Muscle layer of duodenum (tissue), 2 donors: ENCODE data around the gene ASCC3.

Experiments
- H3K27ac ChIP-seq: one replicate; pipeline ENCODE4 v1.7.0; 2013; ENCODE audit warnings: mild to moderate bottlenecking, low read length
- H3K27me3 ChIP-seq: one replicate; pipeline ENCODE4 v1.7.0; 2013; ENCODE audit warnings: low read depth, mild to moderate bottlenecking, control low read depth, low read length
- H3K36me3 ChIP-seq, 2 donors: one replicate each; pipeline ENCODE4 v1.7.0; 2013; ENCODE audit warnings: low read length in 2 of 2, control low read depth in 1 of 2, mild to moderate bottlenecking in 1 of 2; ENCODE audit not compliant: insufficient read depth in 2 of 2, control insufficient read depth in 1 of 2
- H3K4me1 ChIP-seq, 2 donors: one replicate each; pipeline ENCODE4 v1.7.0; 2013; ENCODE audit warnings: low read length in 2 of 2, mild to moderate bottlenecking in 2 of 2, control low read depth in 1 of 2, moderate library complexity in 1 of 2; ENCODE audit not compliant: insufficient read depth in 2 of 2, control insufficient read depth in 1 of 2
- H3K4me3 ChIP-seq, 2 donors: one replicate each; pipeline ENCODE4 v1.7.0; 2013; ENCODE audit warnings: low read length in 2 of 2, low read depth in 1 of 2, mild to moderate bottlenecking in 1 of 2
- H3K9me3 ChIP-seq, 2 donors: one replicate each; pipeline ENCODE4 v1.7.0; 2013; ENCODE audit warnings: low read length in 2 of 2, control low read depth in 1 of 2, mild to moderate bottlenecking in 1 of 2; ENCODE audit not compliant: control insufficient read depth in 1 of 2
- donor health status: healthy.

ASCC3 gene

GRCh38 chr6:100487638-100488037, 393.5 kb downstream of the ASCC3 start:
- Histone ChIP-seq H3K4me3 (no peak overlapping the region), H3K4me1 (no peaks in the 10 kb centered on the region), H3K27ac (no peak overlapping the region), H3K27me3 (no peaks in the 10 kb centered on the region), H3K9me3 (no peaks in the 10 kb centered on the region), H3K36me3 (no peaks in the 10 kb centered on the region)

DNA sequence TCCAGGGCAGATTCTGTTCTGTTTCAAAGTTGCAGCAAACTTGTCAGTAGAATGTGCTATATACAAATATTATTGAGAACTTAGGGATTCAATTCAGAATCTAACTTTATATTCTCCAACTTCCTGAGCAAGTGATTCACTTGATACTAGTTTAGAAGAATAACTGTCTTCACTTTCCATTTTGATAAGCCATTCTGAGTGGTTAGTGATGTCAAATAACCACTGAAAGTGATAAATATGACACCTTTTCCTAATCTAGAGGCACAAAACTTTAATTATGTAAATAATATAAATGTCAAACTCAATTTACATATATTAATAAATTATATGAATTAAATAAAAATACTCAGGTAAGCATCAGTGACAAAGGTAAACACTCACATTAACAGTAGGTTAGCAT, 395.9 kb downstream of the ASCC3 start:
- no peaks in the 10 kb centered on the region for H3K36me3 ChIP-seq
- H3K9me3 ChIP-seq, result no peaks in the 10 kb centered on the region
- no peak overlapping the region for H3K27ac ChIP-seq
- H3K4me3 ChIP-seq, result no peak overlapping the region
- no peaks in the 10 kb centered on the region for H3K27me3 ChIP-seq
- H3K4me1 ChIP-seq, result no peaks in the 10 kb centered on the region

DNA sequence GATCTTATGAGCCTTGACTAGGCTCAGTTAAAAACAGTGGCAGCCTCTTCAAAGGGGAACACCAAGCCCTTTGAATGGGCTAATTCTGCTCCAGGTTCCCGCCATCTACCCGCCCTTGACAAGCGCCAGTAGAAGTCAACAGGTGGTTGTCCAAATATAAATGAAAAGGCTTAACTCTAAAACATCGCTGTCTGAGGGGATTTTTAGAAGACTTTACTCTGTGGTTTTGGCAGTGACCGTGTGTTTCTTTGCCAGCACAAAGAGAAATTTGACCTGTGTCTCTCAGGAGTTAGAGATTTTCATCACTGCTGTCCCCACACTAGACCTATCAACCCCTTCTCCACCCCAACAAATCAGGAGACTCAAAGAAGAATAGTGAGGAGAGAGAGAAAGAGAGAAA, 396.7 kb downstream of the ASCC3 start:
- Histone ChIP-seq H3K27me3 (no peaks in the 10 kb centered on the region), H3K36me3 (no peaks in the 10 kb centered on the region)

GRCh38 chr6:100482698-100483097, 398.4 kb downstream of the ASCC3 start:
- Histone ChIP-seq H3K27ac (no peak overlapping the region), H3K4me1 (no peaks in the 10 kb centered on the region), H3K27me3 (no peaks in the 10 kb centered on the region), H3K4me3 (no peak overlapping the region), H3K9me3 (no peaks in the 10 kb centered on the region), H3K36me3 (no peaks in the 10 kb centered on the region)

More for the DNA sequence above, 396.7 kb downstream of the ASCC3 start:
- no peak overlapping the region for H3K4me3 ChIP-seq
- H3K9me3 ChIP-seq, result no peaks in the 10 kb centered on the region
- no peak overlapping the region for H3K27ac ChIP-seq
- H3K4me1 ChIP-seq, result no peaks in the 10 kb centered on the region

DNA sequence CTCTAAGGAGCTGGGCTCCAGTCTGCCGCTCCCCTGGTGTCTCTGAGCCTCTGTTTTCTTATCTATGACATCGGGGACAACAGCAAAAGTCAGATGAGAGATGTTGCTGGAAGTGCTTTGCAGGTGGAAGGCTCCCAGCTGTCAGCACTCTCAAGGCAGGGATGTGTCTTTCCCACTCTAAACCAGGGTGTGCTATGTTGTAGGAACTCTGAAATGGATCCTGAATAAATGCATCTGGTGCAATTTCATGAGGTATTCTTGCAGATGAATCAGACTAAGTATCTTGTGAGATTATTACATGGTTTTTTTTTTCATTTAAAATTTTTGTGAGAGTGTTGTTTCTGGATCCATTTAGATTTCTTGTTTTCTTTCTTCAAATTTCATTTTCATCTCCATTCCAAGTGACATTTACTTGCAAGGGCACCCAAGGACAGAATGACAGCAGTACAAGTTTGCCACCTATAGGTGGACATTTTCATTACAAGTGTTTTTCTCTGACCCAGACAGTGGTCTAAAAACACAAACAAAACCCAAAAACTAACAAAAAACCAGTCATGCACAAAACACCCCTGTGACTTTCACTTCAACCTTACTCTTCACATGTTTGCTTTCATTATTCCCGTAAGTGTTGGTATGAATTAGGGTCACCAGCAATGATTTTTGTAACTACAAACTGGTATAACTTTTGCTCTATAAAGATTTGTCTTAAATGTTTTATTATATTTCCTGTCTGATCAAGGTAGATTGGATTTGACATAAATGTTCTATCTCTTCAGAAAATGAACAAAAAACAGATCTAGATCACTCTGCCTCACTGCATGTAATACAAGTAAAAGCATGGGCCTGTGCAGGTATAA, 401.7 kb downstream of the ASCC3 start:
- Histone ChIP-seq H3K27me3 (no peaks in the 10 kb centered on the region), H3K9me3 (no peaks in the 10 kb centered on the region), H3K4me1 (no peaks in the 10 kb centered on the region), H3K36me3 (no peaks in the 10 kb centered on the region), H3K4me3 (no peak overlapping the region), H3K27ac (no peak overlapping the region)

GRCh38 chr6:100475554-100476320, 405.4 kb downstream of the ASCC3 start:
- Histone ChIP-seq H3K4me1 (no peaks in the 10 kb centered on the region), H3K36me3 (no peaks in the 10 kb centered on the region), H3K27ac (no peak overlapping the region), H3K27me3 (peaks cover 10% of the 10 kb centered on the region), H3K9me3 (no peaks in the 10 kb centered on the region), H3K4me3 (no peak overlapping the region)

DNA sequence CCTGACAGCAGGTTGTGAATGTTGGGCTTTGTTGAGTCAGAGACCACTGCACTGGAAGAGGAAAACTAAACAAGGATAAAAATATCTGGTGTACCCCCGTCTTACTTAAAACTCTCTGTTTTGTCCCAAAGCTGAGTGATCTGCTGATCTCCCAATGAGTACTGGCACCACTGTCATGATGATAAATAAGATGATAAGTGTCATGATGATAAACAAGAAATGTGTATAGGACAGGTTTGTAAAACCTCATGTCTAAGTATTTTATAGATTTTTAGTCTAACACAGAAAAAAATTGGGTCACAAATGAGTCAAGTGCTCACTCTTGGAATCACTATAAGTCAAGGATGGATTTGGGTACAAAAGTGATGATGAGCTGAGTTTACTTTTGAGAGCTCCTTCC, 407.9 kb downstream of the ASCC3 start:
- H3K4me3 ChIP-seq, result no peak overlapping the region
- peaks cover 23% of the 10 kb centered on the region for H3K27me3 ChIP-seq
- H3K4me1 ChIP-seq, result no peaks in the 10 kb centered on the region
- no peaks in the 10 kb centered on the region for H3K36me3 ChIP-seq
- no peak overlapping the region for H3K27ac ChIP-seq
- H3K9me3 ChIP-seq, result no peaks in the 10 kb centered on the region

- Histone ChIP-seq H3K36me3 (no peaks in the 10 kb centered on the region), H3K4me3 (no peak overlapping the region), H3K27me3 (peaks cover 27% of the 10 kb centered on the region), H3K27ac (no peak overlapping the region), H3K4me1 (no peaks in the 10 kb centered on the region), H3K9me3 (no peaks in the 10 kb centered on the region)
Measured at GRCh38 chr6:100472674-100473073, 408.5 kb downstream of the ASCC3 start.

DNA sequence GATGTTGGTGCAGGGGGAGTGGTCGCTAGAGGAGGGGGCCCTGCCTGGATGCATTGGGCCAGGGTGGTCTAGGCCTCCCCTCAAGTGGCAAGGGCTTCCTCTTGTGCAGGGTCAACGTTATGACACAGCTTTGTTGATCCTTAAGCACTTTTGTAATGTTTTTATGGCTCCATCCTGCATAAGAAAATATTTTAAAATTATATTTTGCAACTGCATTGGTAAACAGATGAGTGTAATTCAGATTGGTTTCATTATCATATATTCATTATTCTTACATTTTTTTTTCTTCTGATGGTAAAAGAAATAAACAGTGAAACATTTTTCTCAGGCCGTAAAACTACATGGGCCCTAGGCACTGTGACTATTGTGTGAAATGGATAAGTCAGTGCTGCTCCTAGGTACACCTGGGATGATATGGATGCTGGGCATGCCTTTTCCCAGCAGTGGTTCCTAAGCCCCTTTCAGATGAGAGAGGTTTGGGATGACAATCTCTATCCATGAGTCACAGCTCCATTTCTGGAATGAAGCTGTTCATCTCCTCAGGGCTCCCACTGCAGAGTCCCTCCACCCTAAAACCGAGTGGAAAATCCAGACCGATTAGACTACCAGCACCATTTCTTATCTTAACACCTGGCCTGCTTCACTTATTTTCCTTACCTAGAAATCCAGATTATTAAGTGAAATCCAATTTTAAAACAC, 410.6 kb downstream of the ASCC3 start:
- Histone ChIP-seq H3K36me3 (no peaks in the 10 kb centered on the region), H3K9me3 (no peaks in the 10 kb centered on the region), H3K27ac (no peak overlapping the region), H3K4me3 (no peak overlapping the region), H3K4me1 (peaks cover 0 to 3% of the 10 kb centered on the region in 2 donors), H3K27me3 (peaks cover 48% of the 10 kb centered on the region)

DNA sequence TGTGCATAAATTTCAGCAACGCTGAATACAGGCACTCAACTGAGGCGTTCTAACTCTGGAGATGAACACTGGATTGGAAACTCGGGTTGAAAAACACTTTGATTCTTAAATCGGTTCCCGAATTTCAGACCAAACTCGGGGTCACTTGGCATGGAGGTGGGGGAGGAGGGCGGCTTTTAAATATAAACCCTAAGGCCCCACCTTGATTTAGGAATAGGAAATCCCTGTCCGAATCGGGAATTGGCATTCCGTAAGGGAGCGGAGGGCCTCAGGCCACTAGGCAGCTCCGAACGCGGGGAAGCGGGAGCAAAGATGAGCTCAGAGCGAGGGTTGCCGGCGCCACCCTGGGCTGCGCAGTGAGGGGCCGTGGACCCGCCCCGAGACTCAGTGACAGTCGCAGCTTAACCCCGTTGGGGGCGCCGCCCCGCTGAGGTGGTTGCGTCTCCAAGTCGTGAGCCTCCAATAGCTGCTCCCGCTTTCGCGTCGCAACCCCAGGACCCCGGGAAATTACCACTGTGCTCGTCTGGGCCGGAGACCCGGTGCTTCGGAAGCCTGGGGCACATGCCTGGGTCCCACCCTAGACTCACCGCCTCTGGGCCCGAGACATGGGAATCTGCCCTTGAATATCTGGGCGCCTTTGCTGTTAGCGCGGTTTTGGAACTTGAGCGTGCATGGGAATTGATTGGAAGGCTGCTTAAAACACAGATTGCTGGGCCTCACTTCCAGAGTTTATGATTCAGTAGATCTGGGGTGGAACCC, 411.8 kb downstream of the ASCC3 start:
- H3K4me3 ChIP-seq, result no peak overlapping the region
- no peaks in the 10 kb centered on the region for H3K9me3 ChIP-seq
- no peak overlapping the region for H3K27ac ChIP-seq
- H3K4me1 ChIP-seq, result peaks cover 0 to 15% of the 10 kb centered on the region in 2 donors
- H3K27me3 ChIP-seq, result peaks cover 61% of the 10 kb centered on the region
- H3K36me3 ChIP-seq, result no peaks in the 10 kb centered on the region
